ENCODE data around the gene NR6A1.

The NR6A1 gene

DNA sequence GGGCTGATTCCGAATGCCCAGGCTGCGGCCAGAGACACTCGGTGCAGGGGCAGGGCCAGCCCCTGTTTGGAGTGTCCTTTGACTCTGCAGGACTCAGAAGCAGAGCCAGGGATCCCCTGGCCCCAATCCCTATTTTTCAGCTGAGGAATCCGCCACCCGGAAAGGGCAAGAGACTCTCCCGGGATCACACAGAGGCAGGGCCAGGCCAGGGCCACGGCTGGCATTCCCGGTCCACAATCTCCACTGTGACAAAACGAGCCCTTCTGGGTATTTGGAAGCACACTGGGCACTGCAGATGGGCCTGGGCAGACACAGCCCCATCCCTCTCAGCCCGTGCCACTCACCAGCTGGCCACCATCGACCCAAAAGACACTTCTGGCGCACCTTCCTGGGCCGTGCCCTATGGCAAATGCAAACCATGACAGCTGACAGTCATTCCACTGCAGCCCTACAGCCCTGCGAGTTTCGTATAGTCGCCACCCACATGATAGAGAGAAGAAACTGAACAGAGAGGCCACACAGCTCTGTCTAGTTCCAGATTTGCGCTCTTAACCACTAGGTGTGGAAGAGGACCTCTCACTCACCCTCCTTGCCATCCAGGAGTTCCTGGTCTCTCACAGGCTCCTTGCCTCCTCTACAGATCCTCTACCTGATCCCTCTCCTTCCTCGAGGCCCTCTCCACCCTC lies 277.2 kb downstream of the NR6A1 start:
- TF ChIP-seq, protein P1, sequence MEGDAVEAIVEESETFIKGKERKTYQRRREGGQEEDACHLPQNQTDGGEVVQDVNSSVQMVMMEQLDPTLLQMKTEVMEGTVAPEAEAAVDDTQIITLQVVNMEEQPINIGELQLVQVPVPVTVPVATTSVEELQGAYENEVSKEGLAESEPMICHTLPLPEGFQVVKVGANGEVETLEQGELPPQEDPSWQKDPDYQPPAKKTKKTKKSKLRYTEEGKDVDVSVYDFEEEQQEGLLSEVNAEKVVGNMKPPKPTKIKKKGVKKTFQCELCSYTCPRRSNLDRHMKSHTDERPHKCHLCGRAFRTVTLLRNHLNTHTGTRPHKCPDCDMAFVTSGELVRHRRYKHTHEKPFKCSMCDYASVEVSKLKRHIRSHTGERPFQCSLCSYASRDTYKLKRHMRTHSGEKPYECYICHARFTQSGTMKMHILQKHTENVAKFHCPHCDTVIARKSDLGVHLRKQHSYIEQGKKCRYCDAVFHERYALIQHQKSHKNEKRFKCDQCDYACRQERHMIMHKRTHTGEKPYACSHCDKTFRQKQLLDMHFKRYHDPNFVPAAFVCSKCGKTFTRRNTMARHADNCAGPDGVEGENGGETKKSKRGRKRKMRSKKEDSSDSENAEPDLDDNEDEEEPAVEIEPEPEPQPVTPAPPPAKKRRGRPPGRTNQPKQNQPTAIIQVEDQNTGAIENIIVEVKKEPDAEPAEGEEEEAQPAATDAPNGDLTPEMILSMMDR (IDR thresholded peaks at IDR 0.05; ENCODE audit: low read depth, low read length): no peak
- no peak for DNase-seq (ENCODE audit: extremely low read depth, low read depth)

DNA sequence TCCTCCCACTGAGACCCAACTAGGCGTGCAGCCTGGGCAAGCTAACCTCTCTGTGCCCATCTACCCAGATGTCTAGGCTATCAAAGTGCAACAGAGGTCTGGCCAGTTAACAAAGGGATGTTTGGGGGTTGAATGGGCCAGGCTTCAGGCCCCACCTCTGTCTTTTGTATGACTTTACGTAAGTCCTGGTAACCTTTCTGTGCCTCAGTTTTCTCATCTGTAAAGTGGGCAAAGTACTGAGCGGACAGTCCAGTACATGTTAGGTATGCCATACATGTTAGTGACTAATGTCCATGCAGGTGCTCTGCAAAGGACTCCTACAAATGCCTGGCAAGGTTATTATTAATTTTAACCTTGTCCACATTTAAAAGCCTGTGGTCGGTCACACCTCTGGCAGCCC lies 277.9 kb downstream of the NR6A1 start:
- TF ChIP-seq, protein P1 (IDR thresholded peaks at IDR 0.05; ENCODE audit: low read depth, low read length): no peak
- DNase-seq (ENCODE audit: extremely low read depth, low read depth): no peak

DNA sequence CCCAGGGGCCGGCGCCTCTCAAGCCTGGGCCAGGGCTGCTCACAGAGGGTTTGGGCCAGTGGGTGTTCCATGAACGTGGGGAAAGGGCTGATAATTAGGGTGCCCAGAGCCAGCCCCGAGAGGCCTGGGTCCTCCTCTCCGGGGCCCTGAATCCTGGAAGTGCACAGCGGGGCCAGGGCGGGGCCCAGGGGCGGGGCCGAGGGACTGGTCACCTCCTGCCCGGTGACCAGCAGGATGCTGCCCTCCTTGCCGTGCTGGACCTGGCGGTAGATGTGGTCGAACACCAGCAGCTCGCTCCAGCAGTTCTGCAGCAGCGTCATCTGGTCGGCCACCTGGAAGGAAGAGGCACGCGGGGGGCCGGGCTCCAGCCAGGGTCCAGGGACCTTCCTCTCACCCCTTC lies 278.3 kb downstream of the NR6A1 start:
- DNase-seq (ENCODE audit: extremely low read depth, low read depth): no peak
- TF ChIP-seq, protein P1 (IDR thresholded peaks at IDR 0.05; ENCODE audit: low read depth, low read length): no peak

DNA sequence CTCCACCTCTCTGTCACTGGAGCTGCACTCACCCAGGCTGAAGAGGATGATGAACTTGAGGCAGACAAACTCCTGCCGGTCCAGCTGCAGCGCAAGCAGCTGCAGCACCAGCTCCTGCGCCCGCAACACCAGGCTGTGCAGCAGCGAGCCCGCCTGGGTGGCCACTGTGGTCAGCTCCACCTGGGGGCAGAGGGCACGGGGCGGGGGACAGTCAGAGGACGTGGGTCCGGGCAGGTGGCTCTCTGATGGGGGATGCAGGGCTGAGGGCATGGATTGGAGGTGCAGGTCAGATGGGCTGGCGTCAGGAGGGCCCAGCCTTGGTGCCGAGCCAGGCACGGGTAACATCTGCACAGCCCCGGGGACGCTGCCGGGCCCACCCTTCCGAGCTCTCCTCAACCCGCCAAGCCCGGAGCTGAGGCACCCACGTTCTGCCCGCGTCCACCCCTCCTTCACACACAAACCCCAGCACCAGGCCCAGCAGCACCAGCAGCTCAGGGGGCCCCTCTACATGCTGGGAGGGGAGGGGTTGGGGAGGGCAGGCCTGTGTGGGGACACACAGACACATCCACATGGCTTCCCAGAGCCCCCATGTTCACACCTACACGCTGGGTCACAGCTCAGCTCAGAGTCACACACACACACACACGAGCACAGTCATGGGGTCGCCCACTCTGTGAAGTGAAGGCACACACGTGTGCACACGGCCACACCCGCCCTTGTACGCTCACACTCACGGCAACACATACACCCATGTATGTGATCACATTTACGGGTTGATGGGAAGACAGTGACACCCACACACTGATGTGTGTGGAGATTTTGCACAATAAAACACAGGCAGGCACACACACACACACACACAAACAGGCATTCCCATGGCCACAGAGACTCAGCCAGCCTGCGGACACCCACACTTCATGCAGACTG lies 279.8 kb downstream of the NR6A1 start:
- no peak for DNase-seq (ENCODE audit: extremely low read depth, low read depth)
- TF ChIP-seq, protein P1 (IDR thresholded peaks at IDR 0.05; ENCODE audit: low read depth, low read length): no peak

DNA sequence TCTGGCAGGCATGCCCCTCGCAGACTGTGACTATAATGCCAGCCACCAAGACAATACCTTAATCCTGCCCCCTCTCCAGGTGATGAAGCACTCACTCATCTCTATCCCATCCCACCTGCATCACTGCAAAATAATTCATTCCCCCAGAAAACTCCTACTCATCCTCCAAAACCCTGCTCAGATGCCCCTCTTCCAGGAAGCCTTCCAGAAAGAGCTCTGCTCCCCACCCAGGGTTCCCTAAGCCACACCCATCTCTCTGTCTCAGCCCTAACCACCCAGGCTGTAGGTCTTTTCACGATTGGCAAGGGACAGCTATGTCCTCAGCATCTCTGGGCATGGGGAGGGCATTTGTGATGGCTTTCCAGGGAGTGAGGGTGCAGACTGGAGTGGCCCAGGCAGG lies 281.1 kb downstream of the NR6A1 start:
- no peak for DNase-seq (ENCODE audit: extremely low read depth, low read depth)
- TF ChIP-seq, protein P1 (IDR thresholded peaks at IDR 0.05; ENCODE audit: low read depth, low read length): no peak

DNA sequence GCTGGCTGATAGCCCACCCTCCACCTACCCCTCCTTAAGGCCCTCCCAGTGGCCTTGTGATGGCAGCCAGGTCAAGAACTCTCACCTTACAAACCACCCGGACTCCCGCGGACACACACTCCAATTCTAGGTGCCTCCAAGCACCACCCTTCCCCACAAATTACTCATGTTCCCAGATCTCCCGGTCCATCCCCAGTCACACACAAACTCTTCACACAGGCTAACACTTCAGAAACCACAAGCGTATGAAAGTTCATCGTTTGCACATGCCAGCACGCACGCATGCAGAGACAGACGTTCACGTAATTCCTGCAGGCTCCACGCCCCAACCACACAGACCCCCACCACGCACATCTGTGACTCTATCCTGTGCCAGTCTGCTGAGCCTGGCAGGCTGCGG lies 281.9 kb downstream of the NR6A1 start:
- TF ChIP-seq, protein P1 (IDR thresholded peaks at IDR 0.05; ENCODE audit: low read depth, low read length): no peak
- no peak for DNase-seq (ENCODE audit: extremely low read depth, low read depth)

DNA sequence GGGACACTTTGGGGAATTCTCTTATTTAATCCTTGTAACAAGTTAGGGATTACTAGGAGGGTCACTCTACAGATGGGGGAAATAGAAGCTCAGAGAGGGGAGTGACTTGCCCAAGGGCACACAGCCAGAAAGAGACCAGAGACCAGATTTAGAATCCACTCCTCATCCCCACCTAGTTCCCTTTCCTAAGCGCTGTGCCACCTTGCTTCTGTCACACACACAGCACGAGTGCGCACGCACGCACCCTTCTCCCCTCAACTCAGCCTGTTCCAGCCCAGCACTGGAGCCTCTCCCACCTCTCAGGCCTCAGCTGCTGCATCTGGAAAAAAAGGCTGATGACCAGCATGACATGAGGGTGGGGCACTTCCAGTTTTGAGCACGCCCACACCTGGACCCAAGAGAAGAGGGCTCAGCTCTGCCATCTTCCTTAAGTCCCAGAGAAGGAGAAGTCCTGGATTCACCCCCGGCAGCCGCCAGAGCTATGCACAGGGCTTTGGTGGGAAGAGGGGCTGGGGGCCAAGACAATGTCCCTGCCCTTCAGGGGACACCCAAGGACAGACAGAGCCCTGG lies 282.4 kb downstream of the NR6A1 start:
- TF ChIP-seq, protein P1 (IDR thresholded peaks at IDR 0.05; ENCODE audit: low read depth, low read length): no peak
- no peak for DNase-seq (ENCODE audit: extremely low read depth, low read depth)
